Endothelial cell of hepatic sinusoid (primary cell): ENCODE results near the gene ARFGAP3.

Source experiments
- in situ Hi-C: cut with HindIII; loops from 2 replicates; pipeline ENCODE4 v1.10.0; 2017; ENCODE audit warnings: low sequenced_read_pairs

The ARFGAP3 gene

GRCh38 chr22:42866100-42866499 lies 9.0 kb upstream of the ARFGAP3 start:
- in situ Hi-C loops = no loop called here

- in situ Hi-C loops = no loop called here
Measured at GRCh38 chr22:42865536-42865935, 8.5 kb upstream of the ARFGAP3 start.

- in situ Hi-C loops = no loop called here
Measured at GRCh38 chr22:42863349-42863961, 6.4 kb upstream of the ARFGAP3 start.

GRCh38 chr22:42862045-42862734 lies 5.1 kb upstream of the ARFGAP3 start:
- in situ Hi-C loops = no loop called here

GRCh38 chr22:42860968-42861367 lies 3.9 kb upstream of the ARFGAP3 start:
- in situ Hi-C loops = no loop called here

- in situ Hi-C loops = no loop called here
Measured at GRCh38 chr22:42857845-42858481, 890 bp upstream of the ARFGAP3 start.

- in situ Hi-C loops = no loop called here
Measured at GRCh38 chr22:42856179-42856864, 751 bp downstream of the ARFGAP3 start.

- in situ Hi-C loops = no loop called here
Measured at GRCh38 chr22:42855721-42856120, 1.4 kb downstream of the ARFGAP3 start.

- in situ Hi-C loops = no loop called here
Measured at GRCh38 chr22:42855211-42855610, 1.9 kb downstream of the ARFGAP3 start.

GRCh38 chr22:42848941-42849550 lies 8.0 kb downstream of the ARFGAP3 start:
- in situ Hi-C loops = no loop called here

GRCh38 chr22:42847110-42847509 lies 10.0 kb downstream of the ARFGAP3 start:
- in situ Hi-C loops = no loop called here

GRCh38 chr22:42844756-42845155 lies 12.3 kb downstream of the ARFGAP3 start:
- in situ Hi-C loops = no loop called here

GRCh38 chr22:42842658-42843370 lies 14.3 kb downstream of the ARFGAP3 start:
- in situ Hi-C loops = no loop called here

GRCh38 chr22:42841444-42841843 lies 15.6 kb downstream of the ARFGAP3 start:
- in situ Hi-C loops = no loop called here

GRCh38 chr22:42837556-42837955 lies 19.5 kb downstream of the ARFGAP3 start:
- in situ Hi-C loops = no loop called here

GRCh38 chr22:42836026-42836425 lies 21.0 kb downstream of the ARFGAP3 start:
- in situ Hi-C loops = no loop called here

- in situ Hi-C loops = no loop called here
Measured at GRCh38 chr22:42834177-42834949, 22.7 kb downstream of the ARFGAP3 start.

- in situ Hi-C loops = no loop called here
Measured at GRCh38 chr22:42833104-42833503, 24.0 kb downstream of the ARFGAP3 start.

GRCh38 chr22:42831712-42832111 lies 25.4 kb downstream of the ARFGAP3 start:
- in situ Hi-C loops = no loop called here

GRCh38 chr22:42830161-42830560 lies 26.9 kb downstream of the ARFGAP3 start:
- in situ Hi-C loops = no loop called here
